Endothelial cell of umbilical vein (primary cell): ENCODE data around the gene LCE1B. TPM values are rescaled to one million over a fixed set of nuclear protein-coding genes. Genes with fewer than 3 reads are reported as not detected.

Experiments
- Bru-seq: library from RNA; stranded (reverse); fragments of 400-500 nt; gene quantifications from one replicate; lab custom pipeline; 2021; lab: Mats Ljungman, UMichigan
- BruChase-seq, 2 experiments: library from RNA; stranded (reverse); fragments of 400-500 nt; gene quantifications; one replicate each; lab custom pipeline; 2021; lab: Mats Ljungman, UMichigan
- BruUV-seq: library from RNA; stranded (reverse); fragments of 400-500 nt; replicated peaks from 2 replicates; lab custom pipeline; 2021; lab: Mats Ljungman, UMichigan
- CTCF ChIA-PET: fragments of 300-600, 350-600 bp; sonication (Branson Sonifier 250); formaldehyde crosslinking; loops from one replicate; lab custom pipeline; 2021; ENCODE audit warnings: antibody characterized with exemption, inconsistent platforms; lab: Charles Lee
- POLR2A ChIA-PET: fragments of 300-600, 350-600 bp; sonication (Branson Sonifier 250); formaldehyde crosslinking; loops from one replicate; lab custom pipeline; 2021; ENCODE audit warnings: antibody characterized with exemption, inconsistent platforms; lab: Charles Lee
- DNase-seq: peaks from one replicate; pipeline ENCODE4 v3.0.0-alpha.2; 2011; ENCODE audit warnings: low read depth, low spot score
- FAIRE-seq: peaks from 2 replicates; lab custom pipeline; 2011; peaks lifted over from hg19 to GRCh38; lab: Jason Lieb, UNC
- H2AFZ ChIP-seq: 2 replicates; pipeline ENCODE4 v1.6.0; 2012; ENCODE audit warnings: low read depth, low read length, control low read depth, inconsistent platforms
- H3K27ac ChIP-seq: 2 replicates; pipeline ENCODE4 v1.5.1; 2011; ENCODE audit warnings: low read depth, mild to moderate bottlenecking, control low read depth, low read length, moderate library complexity; ENCODE audit not compliant: insufficient read depth
- H3K27me3 ChIP-seq, 2 experiments: 2 replicates each; pipeline versions ENCODE4 v1.6.0 to v1.6.1; 2011; ENCODE audit warnings: low read length in 2 of 2, mixed read lengths in 1 of 2; ENCODE audit not compliant: control insufficient read depth in 2 of 2, insufficient read depth in 2 of 2
- H3K36me3 ChIP-seq, 2 experiments: 2 replicates in 1 of 2; 3 replicates in 1 of 2; pipeline ENCODE4 v1.5.1; 2011; ENCODE audit warnings: low read length in 2 of 2, mild to moderate bottlenecking in 1 of 2, moderate library complexity in 1 of 2; ENCODE audit not compliant: control insufficient read depth in 2 of 2, insufficient read depth in 2 of 2; ENCODE audit errors: extremely low read depth in 1 of 2
- H3K4me1 ChIP-seq: 3 replicates; pipeline ENCODE4 v1.5.1; 2011; ENCODE audit warnings: mild to moderate bottlenecking, low read length; ENCODE audit not compliant: control insufficient read depth, insufficient read depth; ENCODE audit errors: extremely low read depth
- H3K4me2 ChIP-seq: 2 replicates; pipeline ENCODE4 v1.6.1; 2011; ENCODE audit warnings: low read length, control low read depth, mixed read lengths; ENCODE audit not compliant: insufficient read depth
- H3K4me3 ChIP-seq, 3 experiments: fragments of 200-600 bp in 1 of 3; sonication (generic), shearing (Covaris generic) in 1 of 3; replicated peaks in 1 of 3; 2 replicates each; pipeline ENCODE4 v1.5.1; 2011 to 2016; ENCODE audit warnings: control low read depth in 3 of 3, low read length in 3 of 3, mild to moderate bottlenecking in 2 of 3, inconsistent platforms in 1 of 3, low read depth in 1 of 3, moderate library complexity in 1 of 3; ENCODE audit not compliant: insufficient read depth in 1 of 3
- H3K79me2 ChIP-seq: 2 replicates; pipeline ENCODE4 v1.6.0; 2012; ENCODE audit warnings: low read length, inconsistent platforms; ENCODE audit not compliant: control insufficient read depth, insufficient read depth
- H3K9ac ChIP-seq: replicated peaks from 2 replicates; pipeline ENCODE3; 2011; ENCODE audit warnings: low read length, control low read depth; ENCODE audit not compliant: insufficient read depth; ENCODE audit errors: extremely low read depth
- H3K9me1 ChIP-seq: replicated peaks from 3 replicates; pipeline ENCODE4 v1.6.0; 2011; ENCODE audit warnings: mild to moderate bottlenecking, low read length; ENCODE audit not compliant: control insufficient read depth, insufficient read depth; ENCODE audit errors: extremely low read depth
- H3K9me3 ChIP-seq: replicated peaks from 2 replicates; pipeline ENCODE4 v1.5.1; 2012; ENCODE audit warnings: low read length, inconsistent platforms; ENCODE audit not compliant: control insufficient read depth, insufficient read depth
- H4K20me1 ChIP-seq: replicated peaks from 2 replicates; pipeline ENCODE3; 2011; ENCODE audit warnings: mild to moderate bottlenecking, low read length; ENCODE audit not compliant: control insufficient read depth, insufficient read depth; ENCODE audit errors: extremely low read depth
- EZH2 ChIP-seq: IDR thresholded peaks from 2 replicates; pipeline ENCODE4 v1.6.1; 2012; ENCODE audit warnings: borderline replicate concordance, low read depth, mild to moderate bottlenecking, moderate library complexity, low read length, inconsistent platforms; ENCODE audit not compliant: severe bottlenecking
- FOS ChIP-seq: IDR thresholded peaks from 2 replicates; pipeline ENCODE4 v1.6.1; 2011; ENCODE audit warnings: mild to moderate bottlenecking, low read length, moderate library complexity, borderline replicate concordance; ENCODE audit not compliant: insufficient read depth
- GATA2 ChIP-seq: IDR thresholded peaks from 2 replicates; pipeline ENCODE4 v1.7.0; 2011; ENCODE audit warnings: low read depth, mild to moderate bottlenecking, moderate library complexity, mixed read lengths, low read length; ENCODE audit not compliant: insufficient read length, insufficient read depth
- JUN ChIP-seq: IDR thresholded peaks from 2 replicates; pipeline ENCODE4 v1.6.1; 2011; ENCODE audit warnings: borderline replicate concordance, low read depth; ENCODE audit not compliant: insufficient read length, insufficient read depth
- MYC ChIP-seq: IDR thresholded peaks from one replicate; pipeline ENCODE4 v1.6.1; 2011; ENCODE audit warnings: mild to moderate bottlenecking, low read depth, low read length
- POLR2A ChIP-seq: IDR thresholded peaks from 2 replicates; pipeline ENCODE4 v1.6.1; 2012; ENCODE audit warnings: low read depth, mild to moderate bottlenecking, control low read depth, low read length
- POLR2AphosphoS5 ChIP-seq: IDR thresholded peaks from 2 replicates; pipeline ENCODE4 v1.6.1; 2012; ENCODE audit warnings: low read depth, mild to moderate bottlenecking, control low read depth, low read length, moderate library complexity; ENCODE audit not compliant: insufficient read depth
- dilution Hi-C: fragments of 300-500 bp; cut with MboI; formaldehyde crosslinking; loops from one replicate; pipeline ENCODE4 v1.15.0; 2019; ENCODE audit warnings: low sequenced_read_pairs; ENCODE audit not compliant: extremely low pct_ligation_motif_present
- intact Hi-C: fragments of 100-400 bp; cut with micrococcal nuclease; formaldehyde crosslinking; loops from one replicate; pipeline ENCODE4 v1.10.0; 2022
- long read RNA-seq: library from polyadenylated mRNA; stranded (forward); transcript quantifications from one replicate; pipeline ENCODE4 v2.0.0, GENCODE V29; 2021
- polyA minus RNA-seq, 3 experiments: library from RNA; depleted of rRNA, polyadenylated mRNA; stranded (reverse); fragments of >200 nt; gene quantifications; 1 replicate in 1 of 3; 2 replicates in 2 of 3; pipeline ENCODE4 v1.2.3, GENCODE V29; 2011
- polyA plus RNA-seq, 4 experiments: library from polyadenylated mRNA; depleted of rRNA in 3 of 4; stranded (reverse) in 3 of 4; unstranded in 1 of 4; fragments of >200 nt; gene quantifications; 2 replicates each; pipeline versions ENCODE4 v1.2.1 to v1.2.3, GENCODE V29; 2011 to 2012; ENCODE audit warnings: missing spikeins in 1 of 4
- total RNA-seq: library from RNA; stranded (reverse); gene quantifications from 2 replicates; pipeline ENCODE4 v1.2.3, GENCODE V29; 2021
- TF ChIP-seq, protein P1 (sequence below): IDR thresholded peaks from 2 replicates; pipeline ENCODE4 v1.6.1; 2011; ENCODE audit not compliant: insufficient read depth, insufficient read length
- TF ChIP-seq, protein P2 (sequence below), 2 donors: IDR thresholded peaks; 1 replicate in 1 of 2; 2 replicates in 1 of 2; pipeline ENCODE4 v1.5.1; 2011; ENCODE audit warnings: low read length in 2 of 2, mild to moderate bottlenecking in 2 of 2, moderate library complexity in 2 of 2, control low read depth in 1 of 2, inconsistent platforms in 1 of 2, low read depth in 1 of 2; ENCODE audit not compliant: insufficient read depth in 1 of 2; ENCODE audit errors: extremely low read depth in 1 of 2

The LCE1B gene, protein sequence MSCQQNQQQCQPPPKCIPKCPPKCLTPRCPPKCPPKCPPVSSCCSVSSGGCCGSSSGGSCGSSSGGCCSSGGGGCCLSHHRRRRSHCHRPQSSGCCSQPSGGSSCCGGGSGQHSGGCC
- total RNA-seq (not detected in 2 replicates), polyA plus RNA-seq (not detected in 2 replicates), polyA minus RNA-seq (not detected in 2 replicates), Bru-seq, nascent RNA (not detected), BruChase-seq, experiment 1, labeled RNA remaining after a 6-hour chase (not detected), BruChase-seq, experiment 2, labeled RNA remaining after a 2-hour chase (not detected)
- not detected in 2 replicates for polyA plus RNA-seq (2011; cell fraction: cytosol; rRNA removed)
- not detected in 2 replicates for polyA plus RNA-seq (2011; cell fraction: nucleus; rRNA removed)
- not detected in 2 replicates for polyA plus RNA-seq (2012)
- not detected for polyA minus RNA-seq (2011; cell fraction: cytosol; rRNA and poly(A)+ RNA removed)
- polyA minus RNA-seq (2011; cell fraction: nucleus; rRNA and poly(A)+ RNA removed), result not detected in 2 replicates
- long read RNA-seq, result 0 reads

DNA sequence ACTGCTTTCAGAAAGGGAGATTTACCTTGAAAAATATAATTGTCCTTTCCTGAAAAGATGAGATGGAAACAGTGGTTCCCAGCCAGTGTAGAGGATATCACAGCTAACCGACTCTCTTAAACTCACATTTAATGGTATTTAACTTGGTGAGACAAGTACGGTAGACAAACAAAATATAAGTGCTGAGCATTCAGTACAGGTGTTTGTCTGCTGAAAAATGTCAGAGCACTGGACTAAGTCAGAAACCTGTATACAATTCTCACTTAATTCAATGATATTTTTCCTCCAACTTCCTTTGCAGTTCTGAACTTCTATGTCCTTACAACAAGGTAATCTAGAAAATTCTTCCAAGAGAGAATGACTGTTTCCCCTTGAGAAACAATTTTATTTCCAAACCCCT is at the start of gene LCE1B:
Gene LCE1B, plus strand, starts transcription at position 301 of the 400 bp plus-strand sequence. CDS start 476 bp downstream, outside the sequence.
- dilution Hi-C loops, result no loop called here
- H2AFZ ChIP-seq, result no peak within 1 kb of the TSS
- POLR2A ChIA-PET, result no interaction called here

More for the DNA sequence above, at the start of gene LCE1B:
- Histone ChIP-seq H3K9me1 (no peaks in the 10 kb centered on the region), H4K20me1 (no peaks in the 10 kb centered on the region), H3K9me3 (no peaks in the 10 kb centered on the region), H3K27me3 (no peaks in the 10 kb centered on the region), H3K4me3 (no peak within 1 kb of the TSS), H3K9ac (no peak within 1 kb of the TSS), H3K79me2 (no peaks in the 10 kb centered on the region), H3K4me2 (no peak within 1 kb of the TSS), H3K4me1 (no peaks in the 10 kb centered on the region), H3K36me3 (no peaks in the 10 kb centered on the region), H3K27ac (no peak within 1 kb of the TSS)
- TF ChIP-seq EZH2 (no peak), POLR2A (no peak), MYC (no peak), GATA2 (no peak), JUN (no peak), FOS (no peak), POLR2AphosphoS5 (no peak)
- TF ChIP-seq, protein P1, sequence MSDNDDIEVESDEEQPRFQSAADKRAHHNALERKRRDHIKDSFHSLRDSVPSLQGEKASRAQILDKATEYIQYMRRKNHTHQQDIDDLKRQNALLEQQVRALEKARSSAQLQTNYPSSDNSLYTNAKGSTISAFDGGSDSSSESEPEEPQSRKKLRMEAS, result no peak
- TF ChIP-seq, protein P2, sequence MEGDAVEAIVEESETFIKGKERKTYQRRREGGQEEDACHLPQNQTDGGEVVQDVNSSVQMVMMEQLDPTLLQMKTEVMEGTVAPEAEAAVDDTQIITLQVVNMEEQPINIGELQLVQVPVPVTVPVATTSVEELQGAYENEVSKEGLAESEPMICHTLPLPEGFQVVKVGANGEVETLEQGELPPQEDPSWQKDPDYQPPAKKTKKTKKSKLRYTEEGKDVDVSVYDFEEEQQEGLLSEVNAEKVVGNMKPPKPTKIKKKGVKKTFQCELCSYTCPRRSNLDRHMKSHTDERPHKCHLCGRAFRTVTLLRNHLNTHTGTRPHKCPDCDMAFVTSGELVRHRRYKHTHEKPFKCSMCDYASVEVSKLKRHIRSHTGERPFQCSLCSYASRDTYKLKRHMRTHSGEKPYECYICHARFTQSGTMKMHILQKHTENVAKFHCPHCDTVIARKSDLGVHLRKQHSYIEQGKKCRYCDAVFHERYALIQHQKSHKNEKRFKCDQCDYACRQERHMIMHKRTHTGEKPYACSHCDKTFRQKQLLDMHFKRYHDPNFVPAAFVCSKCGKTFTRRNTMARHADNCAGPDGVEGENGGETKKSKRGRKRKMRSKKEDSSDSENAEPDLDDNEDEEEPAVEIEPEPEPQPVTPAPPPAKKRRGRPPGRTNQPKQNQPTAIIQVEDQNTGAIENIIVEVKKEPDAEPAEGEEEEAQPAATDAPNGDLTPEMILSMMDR (IDR thresholded peaks at IDR 0.05; ENCODE audit: extremely low read depth in 1 of 2, insufficient read depth in 1 of 2, low read depth in 1 of 2, low read length in 2 of 2), result no peak
- CTCF ChIA-PET, result no interaction called here
- no peak for FAIRE-seq
- intact Hi-C loops, result no loop called here
- no peak for DNase-seq
- BruUV-seq, result no TSS peak
